ENCODE results near the gene OSBPL8.

Gene OSBPL8

GRCh38 chr12:76410781-76411180 lies 148.8 kb downstream of the OSBPL8 start:
- no peaks in the 10 kb centered on the region for H3K4me1 ChIP-seq (ENCODE audit: insufficient read depth, low read length, severe bottlenecking)
- no peaks in the 10 kb centered on the region for H3F3A ChIP-seq (ENCODE audit: insufficient read depth, low read length)
- no peaks in the 10 kb centered on the region for H3K36me3 ChIP-seq (ENCODE audit: insufficient read depth, low read length)
- no peak for TF ChIP-seq EZH2 (IDR thresholded peaks at IDR 0.05; ENCODE audit: borderline replicate concordance, low read length)
- TF ChIP-seq CTCF (IDR thresholded peaks at IDR 0.05; ENCODE audit: low read length) = no peak
- H3K79me2 ChIP-seq (ENCODE audit: insufficient read depth, low read length) = no peaks in the 10 kb centered on the region
- no peaks in the 10 kb centered on the region for H4K20me1 ChIP-seq (ENCODE audit: insufficient read depth, low read length)
- H3K4me3 ChIP-seq (ENCODE audit: low read depth, low read length, poor library complexity, severe bottlenecking) = no peak overlapping the region
- H3K27ac ChIP-seq (ENCODE audit: low read depth, low read length, poor library complexity, severe bottlenecking) = no peak overlapping the region
- H3K9me2 ChIP-seq (ENCODE audit: low read depth, low read length) = no peaks in the 10 kb centered on the region
- H3K9me3 ChIP-seq (ENCODE audit: low read length) = no peaks in the 10 kb centered on the region
- no peaks in the 10 kb centered on the region for H3K27me3 ChIP-seq (ENCODE audit: insufficient read depth, low read length)
- no peak overlapping the region for H2AFZ ChIP-seq (ENCODE audit: low read length)
- H3K4me2 ChIP-seq (ENCODE audit: low read length) = no peak overlapping the region
- no peak overlapping the region for H3K9ac ChIP-seq (ENCODE audit: low read length)

GRCh38 chr12:76410371-76410770 lies 149.2 kb downstream of the OSBPL8 start:
- H3K27ac ChIP-seq (ENCODE audit: low read depth, low read length, poor library complexity, severe bottlenecking) = no peak overlapping the region
- no peak overlapping the region for H3K4me2 ChIP-seq (ENCODE audit: low read length)
- no peaks in the 10 kb centered on the region for H3K79me2 ChIP-seq (ENCODE audit: insufficient read depth, low read length)
- H4K20me1 ChIP-seq (ENCODE audit: insufficient read depth, low read length) = no peaks in the 10 kb centered on the region
- H2AFZ ChIP-seq (ENCODE audit: low read length) = no peak overlapping the region
- TF ChIP-seq EZH2 (IDR thresholded peaks at IDR 0.05; ENCODE audit: borderline replicate concordance, low read length) (no peak), CTCF (IDR thresholded peaks at IDR 0.05; ENCODE audit: low read length) (no peak)
- H3K4me3 ChIP-seq (ENCODE audit: low read depth, low read length, poor library complexity, severe bottlenecking) = no peak overlapping the region
- no peaks in the 10 kb centered on the region for H3K9me2 ChIP-seq (ENCODE audit: low read depth, low read length)
- H3K9ac ChIP-seq (ENCODE audit: low read length) = no peak overlapping the region
- no peaks in the 10 kb centered on the region for H3F3A ChIP-seq (ENCODE audit: insufficient read depth, low read length)
- no peaks in the 10 kb centered on the region for H3K9me3 ChIP-seq (ENCODE audit: low read length)
- no peaks in the 10 kb centered on the region for H3K36me3 ChIP-seq (ENCODE audit: insufficient read depth, low read length)
- no peaks in the 10 kb centered on the region for H3K27me3 ChIP-seq (ENCODE audit: insufficient read depth, low read length)
- no peaks in the 10 kb centered on the region for H3K4me1 ChIP-seq (ENCODE audit: insufficient read depth, low read length, severe bottlenecking)

GRCh38 chr12:76409074-76409473 lies 150.5 kb downstream of the OSBPL8 start:
- Histone ChIP-seq H3K9ac (ENCODE audit: low read length) (no peak overlapping the region), H3K9me3 (ENCODE audit: low read length) (no peaks in the 10 kb centered on the region), H3K79me2 (ENCODE audit: insufficient read depth, low read length) (no peaks in the 10 kb centered on the region), H3K4me3 (ENCODE audit: low read depth, low read length, poor library complexity, severe bottlenecking) (no peak overlapping the region), H3K36me3 (ENCODE audit: insufficient read depth, low read length) (no peaks in the 10 kb centered on the region), H3K27me3 (ENCODE audit: insufficient read depth, low read length) (no peaks in the 10 kb centered on the region), H4K20me1 (ENCODE audit: insufficient read depth, low read length) (no peaks in the 10 kb centered on the region), H3K9me2 (ENCODE audit: low read depth, low read length) (no peaks in the 10 kb centered on the region), H3K27ac (ENCODE audit: low read depth, low read length, poor library complexity, severe bottlenecking) (no peak overlapping the region), H3K4me2 (ENCODE audit: low read length) (no peak overlapping the region), H3K4me1 (ENCODE audit: insufficient read depth, low read length, severe bottlenecking) (no peaks in the 10 kb centered on the region), H3F3A (ENCODE audit: insufficient read depth, low read length) (no peaks in the 10 kb centered on the region), H2AFZ (ENCODE audit: low read length) (no peak overlapping the region)
- TF ChIP-seq EZH2 (IDR thresholded peaks at IDR 0.05; ENCODE audit: borderline replicate concordance, low read length) (no peak), CTCF (IDR thresholded peaks at IDR 0.05; ENCODE audit: low read length) (no peak)
